HG03442 (cell line): ENCODE results near the gene MIGA1.
"Not testable (repeated sequence)": the region's sequence is repeated elsewhere in the genome, so short reads cannot be mapped to it uniquely, and the experiment has no call there.

Source experiments
- ATAC-seq: cut with Tn5 transposase; IDR thresholded peaks from one replicate; pipeline ENCODE4 v1.9.1; 2021; ENCODE audit warnings: mild to moderate bottlenecking, moderate library complexity; ENCODE audit not compliant: unreplicated experiment

Gene MIGA1, protein sequence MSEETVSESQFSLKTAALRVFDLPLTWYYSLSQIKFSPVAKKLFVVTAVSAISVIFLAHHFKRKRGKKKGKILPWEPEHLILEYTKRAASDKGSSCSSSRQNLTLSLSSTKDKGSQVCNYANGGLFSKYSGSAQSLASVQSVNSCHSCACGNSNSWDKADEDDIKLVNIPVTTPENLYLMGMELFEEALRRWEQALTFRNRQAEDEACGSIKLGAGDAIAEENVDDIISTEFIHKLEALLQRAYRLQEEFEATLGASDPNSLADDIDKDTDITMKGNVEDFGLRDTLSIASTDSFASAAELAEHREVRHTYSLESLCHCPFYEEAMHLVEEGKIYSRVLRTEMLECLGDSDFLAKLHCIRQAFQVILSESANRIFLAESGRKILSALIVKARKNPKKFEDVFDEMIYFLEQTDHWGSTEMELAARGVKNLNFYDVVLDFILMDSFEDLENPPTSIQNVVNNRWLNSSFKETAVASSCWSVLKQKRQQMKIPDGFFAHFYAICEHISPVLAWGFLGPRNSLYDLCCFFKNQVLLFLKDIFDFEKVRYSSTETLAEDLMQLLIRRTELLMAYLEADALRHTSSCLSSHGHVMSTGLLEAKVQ

DNA sequence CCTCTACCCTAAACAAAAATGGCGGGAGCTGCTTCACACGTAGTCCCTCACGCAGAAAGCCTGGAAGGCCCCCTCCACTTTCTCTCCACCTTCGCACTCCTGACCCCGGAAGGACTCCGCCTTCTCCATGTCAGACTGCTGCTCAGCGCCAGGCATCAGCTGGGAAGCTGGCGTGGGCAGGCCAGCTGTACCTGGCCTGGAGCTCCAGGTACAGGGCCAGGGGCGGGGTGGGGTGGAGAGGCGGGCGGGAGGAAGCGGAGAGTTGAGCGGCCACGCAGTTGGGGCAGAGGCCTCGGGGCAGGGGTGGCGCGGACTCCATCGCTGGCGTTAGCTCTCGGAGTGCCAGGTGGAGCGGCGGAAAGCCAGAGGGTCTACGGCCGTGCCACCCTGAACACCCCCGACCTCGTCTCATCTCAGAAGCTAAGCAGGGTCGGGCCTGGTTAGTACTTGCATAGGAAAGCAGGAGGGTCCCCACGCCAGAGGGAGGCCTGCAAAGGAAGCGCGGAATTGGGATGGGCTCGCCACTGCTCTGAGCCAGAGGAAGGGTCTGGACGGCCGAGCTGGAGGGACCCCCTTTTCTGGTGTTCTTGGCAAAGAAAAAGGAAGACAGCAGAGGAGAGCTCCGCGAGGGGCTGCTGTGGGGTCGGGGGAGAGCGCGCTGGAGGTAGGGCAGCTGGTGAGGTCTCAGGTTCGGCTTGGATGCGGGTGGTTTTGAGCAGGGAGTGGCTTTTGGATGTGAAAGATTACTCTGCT is at the start of gene MIGA1:
MIGA1 (plus strand) TSS at position 121 of the 753 bp plus-strand sequence. CDS start 3,604 bp downstream, outside the sequence.
- peak; percentile 97 for ATAC-seq

DNA sequence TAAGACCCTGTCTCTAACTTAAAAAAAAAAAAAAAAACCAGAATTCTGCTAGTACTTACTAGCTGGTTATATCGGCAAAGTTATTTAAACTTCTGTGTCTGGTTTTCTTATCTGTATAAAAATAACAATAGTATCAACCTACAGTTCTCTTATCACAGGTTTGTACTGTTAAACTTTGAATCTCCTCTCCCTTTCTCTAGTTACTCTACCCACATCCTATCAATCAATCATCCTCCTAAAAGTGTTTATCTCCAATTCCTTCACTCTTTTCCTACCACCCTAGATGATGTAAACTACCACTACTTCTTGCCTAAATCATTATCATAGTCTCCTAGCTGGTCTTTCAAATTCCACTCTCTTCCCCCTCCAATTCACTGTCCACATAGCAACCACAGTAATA is 47.4 kb upstream of the MIGA1 start:
- ATAC-seq, result no peak

DNA sequence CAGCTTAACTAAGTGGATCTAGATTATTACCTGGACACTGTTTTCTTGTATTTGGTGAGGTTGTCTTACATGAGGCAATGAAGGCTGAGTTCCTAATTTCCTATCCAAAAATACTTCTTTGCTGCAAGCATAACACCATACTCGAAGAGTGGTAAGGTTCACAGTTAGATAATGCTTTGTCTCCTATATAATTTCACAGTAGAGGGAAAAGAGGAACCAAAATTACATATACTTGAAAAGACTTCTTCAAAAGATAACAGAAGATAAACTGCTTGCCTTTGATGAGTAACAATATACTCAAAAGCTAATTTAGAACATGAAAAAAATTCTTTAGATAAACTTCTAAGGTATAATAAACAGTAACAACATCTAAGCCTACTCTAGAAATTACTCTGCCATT is 40.2 kb upstream of the MIGA1 start:
- no peak for ATAC-seq

DNA sequence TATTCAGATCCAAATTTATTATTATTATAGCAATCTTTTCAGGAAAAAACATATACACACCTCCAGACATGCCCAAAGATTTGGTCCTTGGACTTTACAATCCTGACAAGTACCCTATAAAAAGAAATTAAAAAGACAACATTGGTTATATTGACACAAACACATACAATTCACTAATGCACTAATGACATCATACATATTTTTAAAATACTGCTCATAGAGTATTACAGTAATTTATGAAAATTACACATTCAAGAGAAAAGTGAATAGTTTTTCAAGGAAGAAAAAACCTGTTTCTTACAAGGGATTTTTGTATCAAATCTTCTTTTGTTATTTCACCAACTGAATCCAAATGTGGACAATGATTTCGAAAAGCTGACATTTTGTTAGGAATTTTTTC is 38.1 kb upstream of the MIGA1 start:
- ATAC-seq, result no peak

DNA sequence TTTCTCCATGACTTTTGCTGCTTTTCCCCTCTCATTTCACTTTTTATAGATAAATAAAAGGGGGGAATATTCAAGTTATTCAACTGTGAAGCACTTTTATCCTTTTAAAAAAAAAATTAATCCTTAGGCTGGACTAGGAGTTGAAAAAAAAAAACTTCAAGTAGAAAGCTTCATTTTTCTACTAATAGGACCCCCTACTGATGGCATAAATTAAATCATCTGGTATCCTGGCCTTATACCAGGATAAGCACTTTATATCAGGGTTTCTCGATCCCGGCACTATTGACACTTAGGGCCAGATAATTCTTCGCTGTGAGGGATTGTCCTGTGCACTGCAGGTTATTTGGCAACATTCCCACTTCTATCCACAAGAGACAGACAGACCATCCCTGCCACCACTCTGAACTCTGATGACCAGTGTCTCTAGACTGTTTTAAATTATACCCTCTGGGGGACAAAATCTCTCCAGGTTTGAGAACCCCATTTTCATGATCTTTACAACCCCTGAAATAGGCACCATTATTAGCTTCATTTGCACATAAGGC is 37.4 kb upstream of the MIGA1 start:
- no peak for ATAC-seq

DNA sequence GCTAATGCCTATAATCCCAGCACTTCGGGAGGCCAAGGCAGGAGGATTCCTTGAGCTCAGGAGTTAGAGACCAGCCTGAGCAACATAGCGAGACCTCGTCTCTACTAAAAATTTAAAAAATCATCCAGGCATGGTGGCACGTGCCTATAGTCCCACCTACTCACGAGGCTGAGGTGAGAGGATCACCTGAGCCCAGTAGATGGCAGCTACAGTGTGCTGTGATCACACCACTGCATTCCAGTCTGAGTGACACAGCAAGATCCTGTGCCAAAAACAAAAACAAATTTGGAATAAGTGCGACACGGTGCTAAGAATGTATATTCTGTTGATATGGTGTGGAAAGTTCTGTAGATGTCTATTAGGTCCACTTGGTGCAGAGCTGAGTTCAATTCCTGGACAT is 34.9 kb upstream of the MIGA1 start:
- ATAC-seq, result no peak

DNA sequence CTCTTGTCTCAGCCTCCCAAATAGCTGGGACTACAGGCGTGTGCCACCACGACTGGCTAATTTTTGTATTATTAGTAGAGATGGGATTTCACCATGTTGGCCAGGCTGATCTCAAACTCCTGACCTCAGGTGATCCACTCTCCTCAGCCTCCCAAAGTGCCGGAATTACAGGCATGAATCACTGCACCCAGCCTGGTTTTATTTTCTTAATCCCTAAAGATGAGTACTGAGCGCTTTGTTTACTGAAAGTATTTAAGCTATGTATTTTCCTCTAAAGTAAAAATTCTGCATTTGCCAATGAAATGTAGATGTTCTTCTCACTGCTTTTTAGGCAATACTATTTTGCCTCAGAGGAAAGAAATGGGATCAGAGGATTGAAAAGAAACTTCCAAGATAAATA is 30.0 kb upstream of the MIGA1 start:
- not testable (repeated sequence) for ATAC-seq

DNA sequence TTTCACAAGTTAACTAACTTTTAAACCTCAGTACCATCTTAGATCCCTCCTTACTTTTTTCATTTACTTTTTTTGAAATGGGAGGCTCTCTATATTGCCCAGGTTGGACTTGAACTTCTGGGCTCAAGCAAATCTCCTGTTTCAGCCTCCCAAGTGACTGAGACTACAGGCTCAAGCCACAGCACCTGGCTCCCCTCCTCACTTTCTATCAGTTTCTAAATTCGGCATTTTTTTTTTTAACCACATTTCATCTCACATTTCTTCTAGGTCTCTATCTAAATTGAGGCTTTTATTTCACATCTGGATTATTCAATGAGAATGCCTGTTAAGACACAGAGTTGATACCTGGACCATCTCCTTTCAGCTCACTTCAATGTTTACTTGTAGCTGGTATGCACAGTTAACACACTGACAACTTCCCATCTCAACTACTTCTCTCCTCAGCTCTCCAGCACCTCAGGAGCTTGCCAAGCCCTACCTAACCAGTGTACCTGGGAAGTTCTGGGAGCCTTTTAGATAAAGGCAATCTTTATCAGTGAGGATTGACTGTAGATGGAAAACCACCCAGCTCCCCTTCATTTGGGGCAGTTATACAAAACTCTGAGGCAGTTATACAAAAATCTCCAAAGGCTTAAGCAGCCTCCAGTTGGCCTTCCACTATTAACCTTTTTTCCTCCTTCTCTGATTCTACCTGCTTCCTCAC is 23.2 kb upstream of the MIGA1 start:
- no peak for ATAC-seq

DNA sequence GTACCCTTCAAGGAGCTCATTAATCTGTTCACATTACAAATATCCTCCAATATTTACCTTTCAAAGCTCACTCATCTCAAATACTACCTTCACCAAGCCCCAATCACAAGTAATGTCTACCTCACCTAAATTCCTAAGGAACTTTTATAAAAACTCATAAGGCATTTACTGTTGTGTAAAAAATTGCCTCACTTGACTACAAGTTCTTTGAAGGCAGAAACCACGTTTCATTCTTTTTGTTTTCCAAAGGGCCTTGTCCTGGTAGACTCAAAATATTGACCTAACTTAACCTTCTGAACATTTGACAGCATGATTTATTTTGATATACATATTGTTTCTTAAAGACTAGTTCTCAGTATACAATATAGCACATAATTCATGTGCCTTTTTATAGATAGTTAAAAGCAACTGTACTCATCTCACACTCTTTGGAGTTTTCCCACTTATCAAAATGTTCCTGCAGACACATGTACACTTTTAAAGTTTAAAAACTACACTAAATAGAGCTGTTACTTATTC is 22.3 kb upstream of the MIGA1 start:
- no peak for ATAC-seq

DNA sequence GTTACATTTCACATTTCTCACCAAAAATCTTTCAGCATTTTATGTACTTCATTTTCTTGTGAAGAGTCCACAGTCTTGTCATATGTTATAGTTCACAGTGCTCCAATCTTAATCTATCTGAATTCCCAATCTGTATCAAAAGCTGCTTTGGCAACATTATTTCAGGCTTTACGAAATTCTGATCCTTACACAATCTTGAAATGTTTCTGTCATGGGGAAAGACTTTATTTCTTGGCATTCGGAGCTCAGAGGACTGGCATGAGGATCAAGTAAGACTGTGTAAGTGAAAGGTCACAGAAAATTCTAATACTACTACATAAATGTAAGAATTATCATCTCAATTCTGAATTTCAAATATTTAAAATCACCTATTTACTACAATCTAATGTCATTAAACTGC is 21.8 kb upstream of the MIGA1 start:
- no peak for ATAC-seq

DNA sequence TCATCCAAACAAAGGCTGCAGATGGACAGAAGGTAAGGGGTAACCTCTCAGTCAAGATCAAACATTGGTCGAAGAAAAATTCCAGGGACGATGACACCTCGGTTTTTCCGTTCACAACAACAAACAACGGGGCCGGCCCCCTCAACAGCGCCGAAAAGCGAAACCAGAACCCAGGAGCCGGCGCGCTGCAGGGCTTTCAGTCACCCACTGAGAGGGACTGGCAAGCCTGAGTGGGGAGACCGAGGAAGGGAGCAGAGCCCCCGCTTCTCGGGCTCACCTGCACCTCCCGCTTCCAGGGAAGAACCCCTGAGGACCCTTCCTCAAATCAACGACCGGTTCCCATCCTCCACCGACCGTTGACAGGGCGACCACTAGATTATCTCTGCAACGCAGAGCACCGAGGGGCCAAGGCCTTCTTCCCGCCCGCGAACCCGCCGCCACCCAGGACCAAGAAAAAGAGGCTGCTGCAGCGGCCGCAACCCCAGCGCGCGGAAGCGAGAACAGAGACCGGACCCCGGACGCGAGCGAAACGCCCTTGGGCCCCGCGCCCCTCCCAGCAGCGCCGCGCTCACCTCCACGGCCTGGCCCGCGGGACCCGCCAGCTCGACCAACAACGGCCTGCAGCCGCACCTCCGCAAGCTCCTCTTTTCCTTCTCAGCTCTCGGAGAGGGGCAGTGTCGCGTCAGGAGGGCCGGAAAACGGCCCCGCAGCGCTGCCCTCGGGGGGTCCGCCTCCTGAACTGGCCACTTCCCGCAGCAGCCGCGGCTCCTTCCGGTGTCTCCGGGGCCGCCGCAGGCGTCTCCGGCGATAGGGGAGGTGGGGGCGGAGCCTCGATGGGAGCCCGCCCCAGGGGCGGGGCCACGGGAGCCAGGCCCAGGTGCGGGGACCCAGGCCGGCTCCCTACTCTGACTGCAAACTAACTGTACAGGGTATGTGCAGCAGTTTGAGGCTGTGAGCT is 20.1 kb upstream of the MIGA1 start, which contains the start of gene USP33:
USP33 (minus strand) TSS at position 782 of the 958 bp plus-strand sequence. CDS start 18,155 bp downstream, outside the sequence.
- ATAC-seq, result peak; percentile 95

DNA sequence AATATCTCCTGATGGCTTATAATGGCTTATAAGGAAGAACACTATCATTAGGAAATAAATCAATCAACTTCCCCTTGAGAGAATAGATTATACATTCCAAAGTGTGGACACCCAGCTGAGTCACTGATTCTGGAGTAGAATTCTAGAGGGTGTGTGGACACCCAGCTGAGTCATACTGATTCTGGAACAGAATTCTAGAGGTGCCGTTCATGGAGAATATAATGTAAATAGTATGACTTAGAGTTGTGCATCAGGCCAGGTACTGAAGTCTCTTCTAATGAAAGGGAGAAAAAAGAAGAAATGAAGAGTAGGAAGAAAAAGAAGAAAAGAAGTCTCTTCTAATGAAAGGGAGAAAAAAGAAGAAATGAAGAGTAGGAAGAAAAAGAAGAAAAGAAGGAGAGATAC is 17.4 kb upstream of the MIGA1 start:
- ATAC-seq, result no peak

DNA sequence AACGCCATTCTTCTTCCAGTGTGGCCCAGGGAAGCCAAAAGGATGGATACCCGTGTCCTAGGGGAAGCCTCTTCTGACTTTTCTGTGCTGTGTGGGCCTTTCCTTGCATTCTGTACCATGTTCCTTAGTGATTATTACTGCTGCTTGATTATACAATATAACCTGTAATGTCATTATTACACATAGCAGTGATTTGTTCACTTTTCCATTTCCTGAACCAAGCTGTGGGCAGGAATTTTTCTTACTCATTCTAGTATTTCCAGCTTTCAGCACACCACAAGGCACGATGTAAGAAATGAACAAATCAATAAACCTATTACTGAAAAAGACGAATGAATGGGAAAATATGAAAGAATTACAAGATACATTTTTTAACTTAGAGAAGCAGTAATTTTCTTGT is 11.4 kb upstream of the MIGA1 start:
- ATAC-seq, result no peak

DNA sequence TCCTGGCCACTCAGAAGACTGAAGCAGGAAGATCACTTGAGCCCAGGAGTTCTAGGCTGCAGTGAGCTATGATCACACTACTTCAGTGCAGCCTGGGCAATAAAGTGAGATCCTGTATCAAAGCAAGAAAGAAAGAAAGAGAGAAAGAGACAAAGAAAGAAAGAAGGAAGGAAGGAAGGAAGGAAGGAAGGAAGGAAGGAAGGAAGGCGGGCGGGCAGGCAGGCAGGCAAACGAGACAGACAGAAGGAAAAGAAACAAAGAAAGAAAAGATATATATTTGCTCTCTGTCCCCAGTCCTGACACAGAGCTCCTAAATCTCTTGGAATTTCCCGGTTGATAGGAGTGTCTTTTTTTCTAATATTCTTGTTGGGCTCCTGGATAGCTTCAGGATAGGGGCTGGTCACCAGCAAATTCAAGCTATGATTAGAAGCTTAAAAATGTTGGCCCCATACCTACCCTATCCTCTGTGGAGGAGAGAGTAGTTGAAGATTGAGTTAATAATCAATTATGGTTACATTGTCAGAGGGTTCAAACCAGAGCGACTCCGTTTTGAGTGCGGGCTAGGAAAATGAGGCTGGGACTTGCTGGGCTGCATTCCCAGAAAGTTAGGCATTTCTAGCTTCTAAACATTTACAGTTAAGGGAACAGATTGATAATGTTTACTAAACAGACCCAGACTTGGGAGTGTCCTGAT is 3.3 kb upstream of the MIGA1 start:
- ATAC-seq, result no peak

DNA sequence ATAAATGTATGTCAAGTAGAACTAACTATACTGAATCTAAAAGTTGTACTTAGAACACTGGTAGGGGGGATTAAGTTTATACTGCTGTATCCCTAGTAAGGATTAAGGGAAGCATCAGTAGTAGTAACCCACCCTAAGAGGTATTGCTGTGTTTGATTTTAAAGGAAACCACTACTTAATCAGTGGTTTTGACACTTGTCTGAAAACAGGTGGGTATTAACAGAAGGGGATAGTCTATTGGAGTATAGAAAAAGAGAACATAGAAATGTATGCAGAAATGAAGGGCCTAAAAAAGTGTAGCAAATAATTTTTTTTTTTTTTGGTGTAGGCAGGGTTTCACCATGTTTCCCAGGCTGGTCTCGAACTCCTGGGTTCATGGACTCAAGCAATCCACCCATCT is 2.2 kb downstream of the MIGA1 start:
- no peak for ATAC-seq

DNA sequence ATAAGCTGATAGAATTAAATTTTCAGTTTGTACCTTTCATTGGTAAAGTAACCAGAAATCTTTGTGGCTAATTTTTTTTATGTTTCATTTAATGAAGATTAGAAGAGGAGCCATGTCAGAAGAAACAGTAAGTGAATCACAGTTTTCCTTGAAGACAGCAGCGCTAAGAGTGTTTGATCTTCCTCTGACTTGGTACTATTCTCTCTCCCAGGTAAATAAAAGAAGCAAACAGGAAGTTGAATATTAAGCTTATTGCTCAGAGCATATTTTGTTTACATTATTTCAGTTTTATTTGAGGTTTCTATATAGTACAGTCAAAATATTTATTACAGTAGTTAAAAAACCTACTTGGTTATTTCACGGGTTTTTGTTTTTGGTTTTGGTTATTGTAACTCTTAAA is 3.7 kb downstream of the MIGA1 start:
- ATAC-seq, result no peak

DNA sequence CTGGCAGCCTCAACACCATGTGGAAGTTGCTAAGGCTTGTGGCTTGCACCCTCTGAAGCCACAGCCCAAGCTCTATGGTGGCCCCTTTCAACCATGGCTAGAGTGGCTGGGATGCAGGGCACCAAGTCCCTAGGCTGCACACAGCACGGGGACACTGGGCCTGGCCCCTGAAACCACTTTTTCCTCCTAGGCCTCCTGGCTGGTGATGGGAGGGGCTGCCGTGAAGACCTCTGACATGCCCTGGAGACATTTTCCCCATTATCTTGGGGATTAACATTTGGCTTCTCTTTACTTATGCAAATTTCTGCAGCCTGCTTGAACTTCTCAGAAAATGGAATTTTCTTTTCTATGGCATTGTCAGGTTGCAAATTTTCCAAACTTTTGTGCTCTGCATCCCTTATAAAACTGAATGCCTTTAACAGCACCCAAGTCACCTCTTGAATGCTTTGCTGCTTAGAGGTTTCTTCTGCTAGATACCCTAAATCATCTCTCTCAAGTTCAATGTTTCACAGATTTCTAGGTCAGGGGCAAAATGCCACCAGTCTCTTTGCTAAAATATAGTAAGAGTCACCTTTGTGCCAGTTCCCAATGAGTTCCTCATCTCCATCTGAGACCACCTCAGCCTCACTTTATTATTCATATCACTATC is 6.8 kb downstream of the MIGA1 start:
- ATAC-seq, result not testable (repeated sequence)

DNA sequence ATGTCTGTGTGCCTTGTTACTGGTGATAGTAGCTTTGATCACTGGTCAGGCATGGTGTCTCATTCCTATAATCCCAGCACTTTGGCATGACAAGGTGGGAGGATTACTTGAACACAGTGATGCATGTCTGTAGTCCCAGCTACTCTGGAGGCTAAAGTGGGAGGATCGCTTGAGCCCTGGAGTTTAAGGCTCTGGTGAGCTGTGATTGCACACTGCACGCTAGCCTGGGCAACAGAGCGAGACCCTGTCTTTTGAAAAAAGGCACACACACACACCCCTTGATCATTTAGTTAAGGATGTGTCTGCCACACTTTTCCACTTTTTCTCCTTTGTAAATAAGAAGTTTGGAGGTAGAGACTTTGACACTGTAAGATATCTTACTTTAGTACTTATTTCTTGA is 15.1 kb downstream of the MIGA1 start:
- no peak for ATAC-seq
